NCI-H526 treated with DMSO at 0.1 percent for 48 hours (cell line): ENCODE measurements around the gene ERC1.

ENCODE experiments used
- DNase-seq: peaks from one replicate; lab custom pipeline; 2025; lab: John Stamatoyannopoulos, UW

The ERC1 gene

GRCh38 chr12:990661-991349, at the start of gene ERC1:
ERC1 (plus strand) TSS chr12:991223; CDS start chr12:1027904, 36,681 bp downstream.
- DNase-seq = peak; percentile 72

GRCh38 chr12:943051-943450, 48.0 kb upstream of the ERC1 start:
- no peak for DNase-seq

- DNase-seq = no peak
Measured at GRCh38 chr12:944211-944610, 46.8 kb upstream of the ERC1 start.

- no peak for DNase-seq
Measured at GRCh38 chr12:946212-946611, 44.8 kb upstream of the ERC1 start.

GRCh38 chr12:946631-947030, 44.4 kb upstream of the ERC1 start:
- DNase-seq = no peak

GRCh38 chr12:948238-948637, 42.8 kb upstream of the ERC1 start:
- DNase-seq = no peak

- DNase-seq = peak; percentile 98
Measured at GRCh38 chr12:949453-950191, 41.4 kb upstream of the ERC1 start, which contains the start of gene RAD52. RAD52 (minus strand) TSS chr12:949694; CDS start chr12:933058, 16,636 bp downstream.

- peak; percentile 5 for DNase-seq
Measured at GRCh38 chr12:951176-951575, 39.8 kb upstream of the ERC1 start.

GRCh38 chr12:953776-954175, 37.2 kb upstream of the ERC1 start:
- peak; percentile 48 for DNase-seq

GRCh38 chr12:954741-955140, 36.3 kb upstream of the ERC1 start:
- no peak for DNase-seq

- no peak for DNase-seq
Measured at GRCh38 chr12:955939-956338, 35.1 kb upstream of the ERC1 start.

GRCh38 chr12:958588-959123, 32.4 kb upstream of the ERC1 start:
- no peak for DNase-seq

GRCh38 chr12:966724-967123, 24.3 kb upstream of the ERC1 start:
- no peak for DNase-seq

- no peak for DNase-seq
Measured at GRCh38 chr12:967641-968040, 23.4 kb upstream of the ERC1 start.

GRCh38 chr12:968545-968944, 22.5 kb upstream of the ERC1 start:
- DNase-seq = no peak

- no peak for DNase-seq
Measured at GRCh38 chr12:969821-970220, 21.2 kb upstream of the ERC1 start.

GRCh38 chr12:971991-972390, 19.0 kb upstream of the ERC1 start:
- DNase-seq = no peak

- no peak for DNase-seq
Measured at GRCh38 chr12:974271-974862, 16.7 kb upstream of the ERC1 start.

- DNase-seq = no peak
Measured at GRCh38 chr12:976644-977043, 14.4 kb upstream of the ERC1 start.

GRCh38 chr12:977156-977555, 13.9 kb upstream of the ERC1 start:
- no peak for DNase-seq

GRCh38 chr12:979349-979748, 11.7 kb upstream of the ERC1 start:
- no peak for DNase-seq

- DNase-seq = no peak
Measured at GRCh38 chr12:981176-981828, 9.7 kb upstream of the ERC1 start.
